DND-41 (cell line): ENCODE data around the gene ACBD4.

Experiments used
- EZH2 ChIP-seq: IDR thresholded peaks from 3 replicates; pipeline ENCODE4 v1.6.1; 2012; ENCODE audit warnings: borderline replicate concordance, low read depth, mild to moderate bottlenecking, moderate library complexity, low read length, inconsistent platforms; ENCODE audit not compliant: severe bottlenecking
- TF ChIP-seq, protein P1 (sequence below): IDR thresholded peaks from 2 replicates; pipeline ENCODE4 v1.5.1; 2012; ENCODE audit warnings: borderline replicate concordance, low read length, moderate library complexity, mild to moderate bottlenecking; ENCODE audit not compliant: poor library complexity, severe bottlenecking; ENCODE audit errors: extremely low read depth

DNA sequence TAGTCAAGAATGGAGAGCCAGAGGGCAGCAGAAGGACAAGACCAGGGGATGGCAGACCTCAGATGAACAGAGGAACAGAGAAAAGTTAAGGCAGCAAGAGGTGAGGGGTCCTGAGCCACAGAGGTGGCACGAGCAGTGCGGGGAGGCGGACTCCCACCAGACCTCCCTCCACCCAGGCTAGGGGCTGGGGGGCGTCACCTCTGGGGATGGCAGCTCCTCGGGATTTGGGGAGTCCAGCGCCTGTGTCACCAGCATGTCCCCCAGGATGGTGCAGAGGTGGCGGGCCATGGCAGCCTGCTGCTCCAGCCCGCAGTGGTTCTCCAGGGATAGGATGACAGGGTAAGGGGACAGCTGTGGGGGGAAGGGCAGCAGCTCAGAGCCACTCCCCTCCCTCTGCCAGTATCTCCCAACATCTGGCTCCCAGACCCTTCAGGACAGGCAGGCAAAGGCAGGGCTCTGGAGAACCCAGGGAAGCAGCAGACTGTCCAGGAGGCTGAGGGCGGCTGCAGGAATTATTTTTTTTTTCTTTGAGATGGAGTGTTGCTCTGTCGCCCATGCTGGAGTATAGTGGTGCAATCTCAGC, 19.0 kb upstream of the ACBD4 start:
- TF ChIP-seq, protein P1, sequence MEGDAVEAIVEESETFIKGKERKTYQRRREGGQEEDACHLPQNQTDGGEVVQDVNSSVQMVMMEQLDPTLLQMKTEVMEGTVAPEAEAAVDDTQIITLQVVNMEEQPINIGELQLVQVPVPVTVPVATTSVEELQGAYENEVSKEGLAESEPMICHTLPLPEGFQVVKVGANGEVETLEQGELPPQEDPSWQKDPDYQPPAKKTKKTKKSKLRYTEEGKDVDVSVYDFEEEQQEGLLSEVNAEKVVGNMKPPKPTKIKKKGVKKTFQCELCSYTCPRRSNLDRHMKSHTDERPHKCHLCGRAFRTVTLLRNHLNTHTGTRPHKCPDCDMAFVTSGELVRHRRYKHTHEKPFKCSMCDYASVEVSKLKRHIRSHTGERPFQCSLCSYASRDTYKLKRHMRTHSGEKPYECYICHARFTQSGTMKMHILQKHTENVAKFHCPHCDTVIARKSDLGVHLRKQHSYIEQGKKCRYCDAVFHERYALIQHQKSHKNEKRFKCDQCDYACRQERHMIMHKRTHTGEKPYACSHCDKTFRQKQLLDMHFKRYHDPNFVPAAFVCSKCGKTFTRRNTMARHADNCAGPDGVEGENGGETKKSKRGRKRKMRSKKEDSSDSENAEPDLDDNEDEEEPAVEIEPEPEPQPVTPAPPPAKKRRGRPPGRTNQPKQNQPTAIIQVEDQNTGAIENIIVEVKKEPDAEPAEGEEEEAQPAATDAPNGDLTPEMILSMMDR: no peak
- no peak for TF ChIP-seq EZH2
